Duodenal mucosa (tissue), 2 donors: ENCODE measurements around the gene P2RY2.
"Not testable (repeated sequence)": the region's sequence is repeated elsewhere in the genome, so short reads cannot be mapped to it uniquely, and the experiment has no call there.

Source experiments
- H3K27ac ChIP-seq: one replicate; pipeline ENCODE4 v1.7.0; 2013; ENCODE audit warnings: low read depth, low read length
- H3K27me3 ChIP-seq, 2 donors: one replicate each; pipeline ENCODE4 v1.7.0; 2013; ENCODE audit warnings: low read length in 2 of 2, control low read depth in 1 of 2; ENCODE audit not compliant: insufficient read depth in 2 of 2, control insufficient read depth in 1 of 2
- H3K36me3 ChIP-seq, 2 donors: one replicate each; pipeline ENCODE4 v1.7.0; 2013; ENCODE audit warnings: low read length in 2 of 2, control low read depth in 1 of 2; ENCODE audit not compliant: insufficient read depth in 2 of 2, control insufficient read depth in 1 of 2
- H3K4me1 ChIP-seq, 2 donors: one replicate each; pipeline ENCODE4 v1.7.0; 2013; ENCODE audit warnings: low read length in 2 of 2, control low read depth in 1 of 2; ENCODE audit not compliant: insufficient read depth in 2 of 2, control insufficient read depth in 1 of 2
- H3K4me3 ChIP-seq, 2 donors: one replicate each; pipeline ENCODE4 v1.7.0; 2013; ENCODE audit warnings: low read length in 2 of 2, low read depth in 1 of 2
- H3K9ac ChIP-seq, 2 donors: one replicate each; pipeline ENCODE4 v1.7.0; 2013; ENCODE audit warnings: low read length in 2 of 2, low read depth in 1 of 2
- H3K9me3 ChIP-seq, 2 donors: one replicate each; pipeline ENCODE4 v1.7.0; 2013; ENCODE audit warnings: low read length in 2 of 2, control low read depth in 1 of 2; ENCODE audit not compliant: control insufficient read depth in 1 of 2

Gene P2RY2

GRCh38 chr11:73226297-73227006 is 8.4 kb downstream of the P2RY2 start:
- H3K4me3 ChIP-seq, result no peak overlapping the region
- H3K27me3 ChIP-seq, result no peaks in the 10 kb centered on the region
- H3K36me3 ChIP-seq, result no peaks in the 10 kb centered on the region
- H3K4me1 ChIP-seq, result peaks cover 5 to 8% of the 10 kb centered on the region in 2 donors
- H3K27ac ChIP-seq, result no peak overlapping the region
- no peaks in the 10 kb centered on the region for H3K9me3 ChIP-seq
- H3K9ac ChIP-seq, result no peak overlapping the region

- H3K27me3 ChIP-seq, result no peaks in the 10 kb centered on the region
- no peak overlapping the region for H3K4me3 ChIP-seq
- no peaks in the 10 kb centered on the region for H3K36me3 ChIP-seq
- H3K27ac ChIP-seq, result no peak overlapping the region
- H3K9me3 ChIP-seq, result no peaks in the 10 kb centered on the region
- H3K9ac ChIP-seq, result no peak overlapping the region
- H3K4me1 ChIP-seq, result peaks cover 5 to 8% of the 10 kb centered on the region in 2 donors
Measured at GRCh38 chr11:73227571-73228211, 9.6 kb downstream of the P2RY2 start.

- peaks cover 5 to 8% of the 10 kb centered on the region in 2 donors for H3K4me1 ChIP-seq
- no peaks in the 10 kb centered on the region for H3K36me3 ChIP-seq
- H3K9ac ChIP-seq, result no peak overlapping the region
- no peak overlapping the region for H3K27ac ChIP-seq
- H3K9me3 ChIP-seq, result no peaks in the 10 kb centered on the region
- H3K4me3 ChIP-seq, result no peak overlapping the region
- no peaks in the 10 kb centered on the region for H3K27me3 ChIP-seq
Measured at GRCh38 chr11:73228268-73229134, 10.4 kb downstream of the P2RY2 start.

- Histone ChIP-seq H3K4me3 (no peak overlapping the region), H3K9ac (no peak overlapping the region), H3K4me1 (peaks cover 5 to 8% of the 10 kb centered on the region in 2 donors), H3K36me3 (peaks cover 0 to 5% of the 10 kb centered on the region in 2 donors), H3K27me3 (no peaks in the 10 kb centered on the region), H3K27ac (no peak overlapping the region), H3K9me3 (no peaks in the 10 kb centered on the region)
Measured at GRCh38 chr11:73229321-73229895, 11.3 kb downstream of the P2RY2 start.

GRCh38 chr11:73229896-73230875 is 12.1 kb downstream of the P2RY2 start:
- Histone ChIP-seq H3K9me3 (no peaks in the 10 kb centered on the region), H3K36me3 (peaks cover 0 to 5% of the 10 kb centered on the region in 2 donors), H3K9ac (no peak overlapping the region), H3K27ac (no peak overlapping the region), H3K27me3 (no peaks in the 10 kb centered on the region), H3K4me3 (no peak overlapping the region), H3K4me1 (peaks cover 5 to 8% of the 10 kb centered on the region in 2 donors)

- no peak overlapping the region for H3K27ac ChIP-seq
- peaks cover 0 to 9% of the 10 kb centered on the region in 2 donors for H3K36me3 ChIP-seq
- peaks cover 5 to 8% of the 10 kb centered on the region in 2 donors for H3K4me1 ChIP-seq
Measured at GRCh38 chr11:73230931-73231330, 12.8 kb downstream of the P2RY2 start.

GRCh38 chr11:73232487-73232886 is 14.4 kb downstream of the P2RY2 start:
- H3K9ac ChIP-seq, H3K4me1 ChIP-seq, H3K4me3 ChIP-seq: not testable (repeated sequence)

More at GRCh38 chr11:73230931-73231330, 12.8 kb downstream of the P2RY2 start:
- Histone ChIP-seq H3K4me3 (no peak overlapping the region), H3K9me3 (no peaks in the 10 kb centered on the region), H3K27me3 (no peaks in the 10 kb centered on the region), H3K9ac (no peak overlapping the region)

GRCh38 chr11:73233211-73233610 is 15.1 kb downstream of the P2RY2 start:
- H3K27me3 ChIP-seq, result no peaks in the 10 kb centered on the region
- no peaks in the 10 kb centered on the region for H3K9me3 ChIP-seq
- no peak overlapping the region for H3K9ac ChIP-seq
- H3K4me3 ChIP-seq, result no peak overlapping the region
- no peak overlapping the region for H3K27ac ChIP-seq
- H3K4me1 ChIP-seq, result peaks cover 0 to 3% of the 10 kb centered on the region in 2 donors
- H3K36me3 ChIP-seq, result peaks cover 0 to 9% of the 10 kb centered on the region in 2 donors

More at GRCh38 chr11:73232487-73232886, 14.4 kb downstream of the P2RY2 start:
- H3K27me3 ChIP-seq, H3K9me3 ChIP-seq, H3K36me3 ChIP-seq, H3K27ac ChIP-seq: not testable (repeated sequence)
